Superior temporal gyrus (tissue), 1 donor: ENCODE measurements around the gene CDT1.

Experiments
- DNase-seq: peaks from one replicate; pipeline ENCODE4 v3.0.0-alpha.2; 2016; ENCODE audit errors: extremely low spot score

Gene CDT1

GRCh38 chr16:88804552-88805339 lies 1.2 kb downstream of the CDT1 start:
- DNase-seq, result no peak

DNA sequence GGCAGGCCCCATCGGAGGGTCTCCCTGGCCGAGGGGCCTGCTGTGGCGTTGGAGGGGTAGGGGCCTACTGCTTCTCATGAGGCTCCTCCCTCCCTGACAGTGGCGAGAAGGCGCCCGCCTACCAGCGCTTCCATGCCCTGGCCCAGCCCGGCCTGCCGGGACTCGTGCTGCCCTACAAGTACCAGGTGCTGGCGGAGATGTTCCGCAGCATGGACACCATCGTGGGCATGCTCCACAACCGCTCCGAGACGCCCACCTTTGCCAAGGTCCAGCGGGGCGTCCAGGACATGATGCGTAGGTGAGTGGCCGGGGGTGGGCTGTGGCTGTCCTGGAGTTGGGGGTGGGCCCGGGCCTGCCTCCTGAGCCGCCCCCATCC lies 1.7 kb downstream of the CDT1 start:
- DNase-seq, result no peak

GRCh38 chr16:88805887-88806393 lies 2.4 kb downstream of the CDT1 start:
- no peak for DNase-seq

GRCh38 chr16:88806491-88807111 lies 3.0 kb downstream of the CDT1 start:
- DNase-seq, result no peak

- DNase-seq, result no peak
Observed at GRCh38 chr16:88807142-88807625, 3.6 kb downstream of the CDT1 start.

GRCh38 chr16:88807626-88808453 lies 4.3 kb downstream of the CDT1 start:
- DNase-seq, result no peak

- no peak for DNase-seq
Observed at GRCh38 chr16:88809068-88809675, 5.6 kb downstream of the CDT1 start.

DNA sequence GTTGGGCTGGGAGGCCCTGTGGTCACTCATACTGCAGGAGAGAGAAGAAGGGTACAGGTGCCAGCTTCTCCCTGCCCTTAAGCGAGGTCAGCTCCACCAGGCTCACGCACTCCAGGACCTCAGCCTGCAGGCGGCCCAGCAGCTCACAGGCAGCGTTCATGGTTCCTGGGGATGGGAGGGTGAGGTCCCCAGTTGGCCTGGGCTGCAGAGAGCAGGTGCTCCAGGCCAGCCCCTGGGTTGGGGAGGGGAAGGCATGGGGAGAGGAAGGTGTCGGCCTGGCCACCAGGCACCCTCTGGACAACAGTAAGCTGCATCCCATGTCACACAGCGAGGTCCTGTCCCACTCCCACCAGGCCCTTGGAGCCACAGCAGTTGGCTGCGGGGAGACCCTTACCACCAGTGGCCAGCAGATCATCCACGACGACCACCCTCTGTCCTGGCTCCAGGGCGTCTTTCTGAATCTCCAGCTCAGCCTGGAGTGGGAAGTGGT lies 6.1 kb downstream of the CDT1 start:
- no peak for DNase-seq

GRCh38 chr16:88810166-88810911 lies 6.8 kb downstream of the CDT1 start:
- DNase-seq, result no peak

DNA sequence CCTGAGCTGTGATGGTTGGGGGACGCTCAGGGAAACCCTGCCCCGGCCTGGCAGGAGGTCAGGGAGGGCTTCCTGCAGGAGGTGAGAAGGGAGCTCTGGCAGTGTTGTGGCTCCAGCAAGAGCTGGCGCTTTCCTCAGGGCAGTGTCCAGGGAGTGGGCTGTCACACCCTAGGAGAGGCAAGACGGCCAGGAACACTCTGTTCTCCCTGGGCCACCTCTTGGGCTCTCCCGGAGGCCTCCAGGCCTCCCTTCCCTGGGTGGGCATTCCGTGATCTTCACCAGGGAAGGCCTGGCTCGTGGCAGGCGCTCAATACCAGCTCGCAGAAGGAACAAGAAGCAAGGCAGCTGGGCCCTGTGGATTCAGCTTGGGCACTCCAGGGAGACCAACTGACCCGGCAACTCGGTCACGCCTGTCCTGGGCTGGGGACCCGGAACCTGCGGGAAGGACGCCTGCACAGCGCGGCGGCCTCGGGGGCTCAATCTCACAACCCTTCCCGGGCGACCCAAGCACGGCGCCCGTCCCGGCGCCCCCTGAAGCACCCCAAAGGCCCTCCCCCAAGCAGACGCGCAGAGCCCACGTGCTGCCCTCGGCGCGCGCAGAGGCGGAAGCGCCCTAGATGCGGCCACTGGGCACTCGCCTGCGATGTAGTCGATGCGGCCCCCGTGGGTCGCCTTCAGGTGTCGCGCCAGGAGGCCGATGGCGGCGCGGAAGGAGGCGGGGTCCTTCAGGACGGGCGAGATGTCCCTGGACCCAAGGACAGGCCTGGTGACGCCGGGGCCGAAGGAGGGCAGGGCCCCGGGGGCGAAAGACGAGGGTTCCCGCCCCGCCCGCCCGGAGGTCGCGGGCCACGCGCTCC lies 7.6 kb downstream of the CDT1 start:
- DNase-seq, result peak; percentile 90

- DNase-seq, result peak; percentile 86
Observed at GRCh38 chr16:88811769-88812512, 8.4 kb downstream of the CDT1 start, which contains the start of gene APRT. TSS of gene APRT (minus strand) at chr16:88811928. CDS start at chr16:88811899, 29 bp downstream.

DNA sequence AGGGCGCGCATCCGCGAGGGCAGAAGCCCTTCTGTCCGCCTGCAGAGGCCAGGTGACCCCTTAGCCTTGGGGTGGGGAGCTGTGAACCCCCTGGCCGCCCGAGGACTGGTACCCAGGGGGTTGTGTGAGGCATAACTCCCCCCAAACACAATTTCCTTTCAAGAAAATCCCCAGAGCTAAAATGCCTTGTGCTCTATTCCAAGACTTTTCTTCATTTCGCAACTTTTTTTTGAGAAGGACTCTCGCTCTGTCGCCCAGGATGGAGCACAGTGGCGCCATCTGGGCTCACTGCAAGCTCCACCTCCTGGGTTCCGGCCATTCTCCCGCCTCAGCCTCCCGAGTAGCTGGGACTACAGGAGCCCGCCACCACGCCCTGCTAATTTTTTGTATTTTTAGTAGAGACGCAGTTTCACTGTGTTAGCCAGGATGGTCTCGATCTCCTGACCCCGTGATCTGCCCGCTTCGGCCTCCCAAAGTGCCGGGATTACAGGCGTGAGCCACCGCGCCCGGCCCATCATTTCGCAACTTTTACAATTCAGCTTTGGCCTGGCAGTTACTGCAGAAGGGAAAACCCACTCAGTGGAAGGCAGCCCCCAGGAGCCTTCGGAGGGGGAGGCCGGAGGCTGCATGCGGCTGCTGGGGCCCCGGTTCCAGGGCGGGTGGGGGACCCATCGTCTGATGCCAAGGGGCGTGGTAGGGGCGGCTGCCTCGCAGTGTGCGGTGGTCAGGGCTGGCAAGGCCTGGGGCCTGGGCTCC lies 9.1 kb downstream of the CDT1 start:
- DNase-seq, result no peak

DNA sequence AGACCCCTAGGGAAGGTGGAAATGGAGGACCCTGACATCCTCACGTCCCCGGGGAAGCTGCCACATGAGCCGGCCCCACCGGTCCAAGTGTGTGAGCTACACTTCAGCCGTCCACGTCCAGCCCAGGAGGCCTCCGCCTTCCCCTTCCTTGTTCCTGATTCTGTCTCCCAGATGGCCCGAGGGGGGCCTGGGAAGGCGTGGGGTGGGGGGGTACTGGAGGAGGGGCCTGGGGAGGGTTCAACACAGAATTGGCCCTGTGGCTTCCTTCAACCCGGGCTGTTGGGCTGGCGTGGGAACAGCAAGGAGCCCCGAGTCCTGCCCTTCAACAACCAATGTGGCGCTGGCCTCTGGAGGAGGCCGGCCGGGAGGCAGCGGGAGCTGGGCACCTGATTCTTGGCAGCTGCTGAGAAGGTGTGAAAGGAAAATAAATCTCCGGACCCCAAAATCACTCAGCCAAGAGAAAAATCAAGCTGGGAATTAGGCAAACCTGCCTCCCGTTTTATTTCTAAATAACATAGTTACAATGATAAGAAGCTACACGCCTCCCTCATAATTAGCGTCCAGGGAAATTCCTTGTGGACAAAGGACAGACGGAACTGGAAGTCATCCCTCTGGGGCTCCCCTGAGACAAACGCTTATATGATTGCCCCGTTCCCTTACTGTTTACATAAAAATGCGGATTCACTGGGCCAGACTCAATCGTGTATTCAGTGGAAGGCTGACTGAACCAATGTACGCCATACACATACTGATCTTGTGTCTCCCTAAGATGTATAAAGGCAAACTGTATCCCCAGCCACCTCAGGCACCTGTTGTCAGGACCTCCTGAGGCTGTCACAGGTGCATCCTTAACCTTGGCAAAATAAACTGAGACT lies 9.9 kb downstream of the CDT1 start:
- DNase-seq, result no peak

- DNase-seq, result no peak
Observed at GRCh38 chr16:88814144-88814502, 10.5 kb downstream of the CDT1 start.

DNA sequence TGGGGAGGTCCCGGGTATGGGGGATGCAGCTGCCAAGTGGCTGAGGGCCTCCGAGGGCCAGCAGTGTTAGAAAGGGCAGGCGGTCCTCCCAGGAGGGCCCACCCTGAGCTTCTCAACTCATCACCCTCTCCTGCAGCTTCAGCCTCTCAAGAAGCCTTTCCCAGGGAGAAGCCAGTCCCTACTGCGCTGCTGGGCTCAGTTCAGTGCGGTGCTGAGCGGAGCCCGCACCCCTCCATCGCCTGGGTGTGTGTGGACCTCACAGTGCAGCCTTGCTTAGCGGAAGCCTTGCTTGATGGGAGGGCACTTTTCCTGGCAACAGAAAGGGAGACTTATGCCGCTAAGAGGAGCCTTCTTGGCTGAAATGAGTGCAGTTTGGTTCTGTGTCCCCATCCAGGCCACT lies 11.6 kb downstream of the CDT1 start:
- no peak for DNase-seq

DNA sequence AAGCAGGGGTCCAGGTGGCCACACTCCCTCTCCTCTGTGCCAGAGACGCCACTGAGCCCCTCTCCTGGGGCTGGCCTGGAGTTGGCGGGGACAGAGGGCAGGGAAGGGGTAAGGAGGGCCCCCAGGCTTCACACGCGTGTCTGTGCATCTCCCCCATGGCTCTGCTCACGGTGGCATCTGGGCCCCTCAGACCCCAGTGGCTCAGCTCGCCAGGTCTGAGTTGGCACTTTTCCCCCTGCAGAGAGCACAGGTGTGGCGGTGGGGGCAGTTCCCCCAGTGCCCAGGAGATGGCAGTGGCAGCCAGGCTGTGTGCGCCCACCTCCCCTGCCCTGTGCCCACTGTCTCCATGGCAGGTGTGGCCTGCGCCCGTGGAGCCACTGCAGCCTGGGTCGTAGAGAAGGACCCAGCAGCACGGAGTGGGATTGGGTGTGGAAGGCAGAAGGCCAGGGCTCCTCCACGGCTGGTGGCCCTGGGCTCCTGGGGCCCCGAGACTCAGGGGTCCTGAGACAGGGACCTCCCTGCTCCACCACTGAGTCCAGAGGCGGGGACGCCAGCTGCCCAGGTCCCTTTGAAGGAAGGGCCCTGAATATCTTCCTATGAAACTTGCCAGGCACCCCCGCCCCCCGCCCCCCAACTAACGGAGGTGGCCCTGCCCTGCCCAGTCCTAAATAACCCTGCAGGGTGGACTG lies 12.5 kb downstream of the CDT1 start:
- no peak for DNase-seq
